PC-9 (cell line): Measurements from ENCODE around the gene PRR19. TPM values are rescaled to one million over a fixed set of nuclear protein-coding genes. Genes with fewer than 3 reads are reported as not detected.
"Not testable (repeated sequence)": the region's sequence is repeated elsewhere in the genome, so short reads cannot be mapped to it uniquely, and the experiment has no call there.

Experiments
- BruUV-seq: library from RNA; stranded (reverse); fragments of 400-500 nt; replicated peaks from 2 replicates; lab custom pipeline; 2021; lab: Mats Ljungman, UMichigan
- CTCF ChIA-PET: fragments of 300-600 bp; sonication (Branson Sonifier 250); formaldehyde crosslinking; loops from one replicate; lab custom pipeline; 2022; ENCODE audit warnings: antibody characterized with exemption; lab: Charles Lee
- POLR2A ChIA-PET: fragments of 300-600 bp; sonication (Branson Sonifier 250); formaldehyde crosslinking; loops from one replicate; lab custom pipeline; 2022; ENCODE audit warnings: antibody characterized with exemption; ENCODE audit not compliant: unreplicated experiment; lab: Charles Lee
- DNase-seq, 2 experiments: peaks; one replicate each; pipeline versions ENCODE4 v3.0.0 to v3.0.0-alpha.2; 2015 to 2022; ENCODE audit warnings: mixed read lengths in 1 of 2
- H2AFZ ChIP-seq: fragments of 200-600 bp; sonication (generic); 2 replicates; pipeline ENCODE4 v1.8.1; 2017; ENCODE audit warnings: antibody characterized with exemption
- H3F3A ChIP-seq: fragments of 200-600 bp; sonication (generic); 2 replicates; pipeline ENCODE4 v1.8.1; 2017; ENCODE audit warnings: antibody characterized with exemption, mild to moderate bottlenecking, low read depth; ENCODE audit not compliant: insufficient read depth
- H3K27ac ChIP-seq: fragments of 200-600 bp; sonication (generic); 2 replicates; pipeline ENCODE4 v1.6.1; 2016; ENCODE audit warnings: mixed run types
- H3K27me3 ChIP-seq: fragments of 200-600 bp; sonication (generic); 2 replicates; pipeline ENCODE4 v1.6.1; 2016; ENCODE audit warnings: low read depth, mixed run types; ENCODE audit not compliant: insufficient read depth
- H3K36me3 ChIP-seq: fragments of 200-600 bp; sonication (generic); 2 replicates; pipeline ENCODE4 v1.6.1; 2016; ENCODE audit warnings: low read depth, mixed run types
- H3K4me1 ChIP-seq: fragments of 200-600 bp; sonication (generic); replicated peaks from 2 replicates; pipeline ENCODE4 v1.6.1; 2016; ENCODE audit warnings: mixed run types; ENCODE audit not compliant: insufficient read depth
- H3K4me2 ChIP-seq: fragments of 200-600 bp; sonication (generic); 2 replicates; pipeline ENCODE4 v1.6.1; 2017; ENCODE audit warnings: mixed run types
- H3K4me3 ChIP-seq: fragments of 200-600 bp; sonication (generic); 2 replicates; pipeline ENCODE4 v1.6.1; 2016; ENCODE audit warnings: mixed run types
- H3K79me2 ChIP-seq: fragments of 200-600 bp; sonication (generic); 2 replicates; pipeline ENCODE4 v1.6.1; 2017; ENCODE audit warnings: low read depth, mixed run types
- H3K9me2 ChIP-seq: fragments of 200-600 bp; sonication (generic); 2 replicates; pipeline ENCODE4 v1.8.1; 2017; ENCODE audit warnings: mild to moderate bottlenecking; ENCODE audit not compliant: insufficient read depth
- H3K9me3 ChIP-seq: fragments of 200-600 bp; sonication (generic); 2 replicates; pipeline ENCODE4 v1.8.1; 2016; ENCODE audit warnings: low read depth; ENCODE audit not compliant: insufficient read depth
- H4K20me1 ChIP-seq: fragments of 200-600 bp; sonication (generic); 2 replicates; pipeline ENCODE4 v1.8.1; 2017; ENCODE audit not compliant: insufficient read depth
- CTCF ChIP-seq: fragments of 200-600 bp; sonication (generic); conservative IDR thresholded peaks from 2 replicates; pipeline ENCODE4 v1.6.1; 2017; ENCODE audit warnings: mixed run types, antibody characterized with exemption, mild to moderate bottlenecking, moderate library complexity
- EZH2 ChIP-seq: fragments of 200-600 bp; sonication (generic); IDR thresholded peaks from 2 replicates; pipeline ENCODE4 v1.8.0; 2017; ENCODE audit warnings: antibody characterized with exemption, low read depth
- intact Hi-C: fragments of 100-400 bp; cut with micrococcal nuclease; formaldehyde crosslinking; loops from one replicate; pipeline ENCODE4 v1.10.0; 2022; ENCODE audit not compliant: unreplicated experiment
- total RNA-seq: library from RNA; stranded (reverse); gene quantifications from 2 replicates; pipeline ENCODE4 v1.2.3, GENCODE V29; 2021

PRR19 gene
- total RNA-seq, 1 experiment from 2014 or later, result 0.85 TPM

DNA sequence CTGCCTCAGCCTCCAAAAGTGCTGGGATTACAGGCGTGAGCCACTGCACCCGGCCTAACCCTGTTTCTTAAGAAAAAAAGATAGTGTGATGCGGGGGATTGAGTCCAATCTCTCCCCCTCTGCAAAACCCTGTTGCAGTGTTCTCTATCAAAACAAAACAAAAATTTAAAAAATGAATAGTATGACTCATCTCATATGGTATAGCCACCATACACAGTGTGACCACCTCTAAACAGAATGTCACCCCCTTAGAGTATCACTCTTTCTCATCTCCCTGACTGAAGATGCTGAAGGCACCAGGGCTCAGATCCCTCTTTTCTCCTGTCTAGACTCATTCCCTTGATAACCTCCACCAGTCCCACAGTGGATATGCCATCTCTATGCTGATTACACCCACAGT is 40.2 kb upstream of the PRR19 start:
- intact Hi-C loops, result no loop called here
- Histone ChIP-seq H3K27ac (no peak overlapping the region), H3F3A (peaks cover 13% of the 10 kb centered on the region), H3K4me2 (no peak overlapping the region), H4K20me1 (no peaks in the 10 kb centered on the region), H3K9me2 (no peaks in the 10 kb centered on the region), H3K4me1 (peaks cover 6% of the 10 kb centered on the region; the same call in 1 of the 2 replicates), H3K36me3 (no peaks in the 10 kb centered on the region), H3K4me3 (no peak overlapping the region), H3K27me3 (no peaks in the 10 kb centered on the region), H3K9me3 (no peaks in the 10 kb centered on the region), H3K79me2 (no peaks in the 10 kb centered on the region), H2AFZ (no peak overlapping the region)
- TF ChIP-seq EZH2 (no peak), CTCF (no peak)
- ChIA-PET CTCF (no interaction called here), POLR2A (no interaction called here)
- no peak for DNase-seq
- no TSS peak for BruUV-seq

DNA sequence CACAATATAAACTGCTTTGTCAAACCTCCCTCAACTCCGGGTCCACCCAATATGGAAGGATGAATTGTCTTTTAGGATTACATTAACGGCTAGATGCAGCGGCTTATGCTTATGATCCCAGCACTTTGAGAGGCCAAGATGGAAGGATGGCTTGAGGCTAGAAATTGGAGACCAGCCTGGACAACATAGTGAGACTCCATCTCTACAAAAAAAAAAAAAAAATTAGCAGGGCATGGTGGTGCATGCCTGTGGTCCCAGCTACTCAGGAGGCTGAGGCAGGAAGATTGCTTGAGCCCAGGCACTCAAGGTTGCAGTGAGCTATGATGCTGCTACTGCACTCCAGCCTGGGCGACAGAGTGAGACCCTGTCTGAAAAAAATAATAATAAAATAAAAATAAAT is 35.8 kb upstream of the PRR19 start:
- Histone ChIP-seq H3K4me1 (peaks cover 20% of the 10 kb centered on the region), H3K79me2 (peaks cover 14% of the 10 kb centered on the region)
- H3K4me2 ChIP-seq, H3K9me2 ChIP-seq, intact Hi-C loops, H3K27ac ChIP-seq, H3K4me3 ChIP-seq, DNase-seq, H2AFZ ChIP-seq, CTCF ChIA-PET, BruUV-seq, H3K36me3 ChIP-seq, H3F3A ChIP-seq, H3K27me3 ChIP-seq, H4K20me1 ChIP-seq, H3K9me3 ChIP-seq: not testable (repeated sequence)
- POLR2A ChIA-PET, result interaction anchor here (0.5 to 0.9 kb wide), 2 partner anchors 11 to 23 kb away, joined by 4 to 7 read pairs; no protein-coding TSS in a partner anchor

DNA sequence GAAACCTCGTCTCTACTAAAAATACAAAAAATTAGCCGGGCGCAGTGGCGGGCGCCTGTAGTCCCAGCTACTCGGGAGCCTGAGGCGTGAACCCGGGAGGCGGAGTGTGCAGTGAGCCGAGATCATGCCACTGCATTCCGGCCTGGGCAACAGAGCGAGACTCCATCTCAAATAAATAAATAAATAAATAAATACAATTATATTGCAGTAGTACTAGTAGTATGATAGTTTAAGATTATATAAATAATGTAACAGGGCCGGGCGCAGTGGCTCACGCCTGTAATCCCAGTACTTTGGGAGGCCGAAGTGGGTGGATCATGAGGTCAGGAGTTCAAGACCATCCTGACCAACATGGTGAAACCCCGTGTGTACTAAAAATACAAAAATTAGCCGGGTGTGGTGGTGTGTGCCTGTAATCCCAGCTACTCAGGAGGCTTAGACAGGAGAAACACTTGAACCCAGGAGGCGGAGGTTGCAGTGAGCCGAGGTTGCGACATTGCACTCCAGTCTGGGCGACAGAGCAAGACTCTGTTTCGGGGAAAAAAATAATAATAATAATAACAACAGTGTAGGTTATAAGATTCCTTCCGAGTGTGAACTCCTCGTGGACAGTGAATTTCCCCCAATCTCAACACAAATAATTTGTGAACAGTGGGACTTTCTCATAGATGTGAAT is 34.9 kb upstream of the PRR19 start:
- BruUV-seq, H3K9me3 ChIP-seq, H3K36me3 ChIP-seq, H3F3A ChIP-seq, intact Hi-C loops, H3K9me2 ChIP-seq, CTCF ChIA-PET, H3K27ac ChIP-seq, H4K20me1 ChIP-seq, H3K27me3 ChIP-seq, DNase-seq, POLR2A ChIA-PET: not testable (repeated sequence)
- H3K4me2 ChIP-seq, result peak overlapping the region; percentile 93
- peaks cover 20% of the 10 kb centered on the region for H3K4me1 ChIP-seq
- H3K4me3 ChIP-seq, result peak overlapping the region; percentile 76; the same call in 1 of the 2 replicates
- peak overlapping the region; percentile 89; the same call in 1 of the 2 replicates for H2AFZ ChIP-seq
- peaks cover 19% of the 10 kb centered on the region for H3K79me2 ChIP-seq

DNA sequence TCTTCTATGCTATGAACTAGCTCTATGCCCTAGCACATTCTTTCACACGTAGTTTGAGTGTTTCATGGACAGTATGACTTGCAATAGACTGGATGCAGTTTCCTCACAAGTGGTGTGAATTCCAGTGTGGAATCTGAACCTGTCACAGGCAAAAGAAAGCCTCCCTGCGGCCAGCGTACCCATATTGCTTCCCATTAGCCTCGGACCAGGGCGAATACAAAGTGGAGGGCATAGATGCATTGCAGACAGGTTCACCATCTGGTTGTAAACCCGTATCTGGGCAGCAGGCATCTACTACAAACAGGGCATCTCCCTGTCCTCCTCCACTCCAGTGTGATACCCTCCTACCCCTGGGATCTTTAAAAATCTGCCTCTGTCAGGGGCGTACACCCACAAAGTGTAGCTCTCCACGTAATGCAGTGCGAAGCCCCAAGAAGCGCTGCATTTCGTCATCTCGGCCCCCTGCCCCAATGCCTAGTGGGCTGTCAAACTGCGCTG is 34.2 kb upstream of the PRR19 start:
- ChIA-PET CTCF (no interaction called here), POLR2A (no interaction called here)
- Histone ChIP-seq H3K27me3 (no peaks in the 10 kb centered on the region), H3K9me2 (no peaks in the 10 kb centered on the region), H3K9me3 (no peaks in the 10 kb centered on the region), H3F3A (no peaks in the 10 kb centered on the region; the same call in 1 of the 2 replicates), H4K20me1 (no peaks in the 10 kb centered on the region), H3K4me1 (peaks cover 20% of the 10 kb centered on the region), H3K79me2 (peaks cover 19% of the 10 kb centered on the region), H3K27ac (no peak overlapping the region), H3K36me3 (no peaks in the 10 kb centered on the region), H2AFZ (peak overlapping the region; percentile 89), H3K4me3 (peak overlapping the region; percentile 76), H3K4me2 (peak overlapping the region; percentile 93)
- DNase-seq, result no peak
- no peak for TF ChIP-seq CTCF
- no peak for TF ChIP-seq EZH2
- intact Hi-C loops, result loop anchor here (1.0 kb wide), 3 partner anchors 12 to 24 kb away; partner anchors contain the start of gene ERF
- TSS peak; percentile 76 for BruUV-seq
